SIG-M5 (cell line): ENCODE measurements around the gene GPD1L.
"Not testable (repeated sequence)": the region's sequence is repeated elsewhere in the genome, so short reads cannot be mapped to it uniquely, and the experiment has no call there.

ENCODE experiments used
- DNase-seq: peaks from one replicate; lab custom pipeline; 2025; lab: John Stamatoyannopoulos, UW

The GPD1L gene

GRCh38 chr3:32181365-32181764 lies 74.9 kb downstream of the GPD1L start:
- DNase-seq = no peak

DNA sequence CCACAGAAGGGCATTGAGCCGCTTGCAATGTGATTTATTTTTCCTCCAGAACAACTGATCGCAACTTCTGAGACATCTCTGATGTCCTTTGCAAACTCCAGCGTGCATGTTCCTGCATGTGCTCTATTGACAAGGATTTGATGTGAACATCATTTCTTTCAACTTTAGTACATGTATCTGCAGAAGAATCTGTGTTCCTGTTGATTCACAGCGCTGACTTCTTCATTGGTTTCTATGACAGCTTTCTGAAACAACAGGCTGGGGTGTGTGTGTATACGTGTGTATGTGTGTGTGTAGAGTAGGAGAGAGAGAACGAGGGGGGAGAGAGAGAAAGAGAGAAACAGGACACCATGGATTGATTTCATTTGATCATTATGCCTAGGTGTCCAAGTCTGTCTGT lies 75.4 kb downstream of the GPD1L start:
- DNase-seq = no peak

DNA sequence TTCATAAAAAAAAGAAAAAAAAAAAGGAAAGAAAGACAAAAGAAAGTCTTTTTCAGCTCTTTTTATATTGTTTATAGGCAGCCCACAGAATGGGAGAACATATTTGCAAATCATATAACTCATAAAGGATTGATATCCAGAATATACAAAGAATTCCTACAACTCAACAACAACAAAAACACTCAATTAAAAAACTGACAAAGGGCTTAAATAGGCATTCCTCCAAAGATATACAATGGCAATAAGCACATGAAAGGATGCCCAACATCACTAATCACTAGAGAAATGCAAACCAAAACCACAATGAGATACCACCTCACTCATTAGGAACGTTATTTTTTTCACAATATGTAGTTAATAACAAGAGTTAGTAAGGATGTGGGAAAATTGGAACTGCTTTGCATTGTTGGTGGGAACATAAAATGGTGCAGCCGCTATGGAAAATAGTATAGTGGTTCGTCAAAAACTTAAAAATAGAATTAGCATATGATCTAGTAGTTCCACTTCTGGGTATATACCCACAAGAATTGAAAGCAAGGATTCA lies 77.8 kb downstream of the GPD1L start:
- DNase-seq = no peak

- DNase-seq = no peak
Observed at GRCh38 chr3:32186097-32186496, 79.7 kb downstream of the GPD1L start.

GRCh38 chr3:32186876-32187275 lies 80.5 kb downstream of the GPD1L start:
- no peak for DNase-seq

GRCh38 chr3:32189693-32190092 lies 83.3 kb downstream of the GPD1L start:
- no peak for DNase-seq

- DNase-seq = not testable (repeated sequence)
Observed at GRCh38 chr3:32190556-32190955, 84.1 kb downstream of the GPD1L start.

GRCh38 chr3:32193101-32193500 lies 86.7 kb downstream of the GPD1L start:
- DNase-seq = no peak

DNA sequence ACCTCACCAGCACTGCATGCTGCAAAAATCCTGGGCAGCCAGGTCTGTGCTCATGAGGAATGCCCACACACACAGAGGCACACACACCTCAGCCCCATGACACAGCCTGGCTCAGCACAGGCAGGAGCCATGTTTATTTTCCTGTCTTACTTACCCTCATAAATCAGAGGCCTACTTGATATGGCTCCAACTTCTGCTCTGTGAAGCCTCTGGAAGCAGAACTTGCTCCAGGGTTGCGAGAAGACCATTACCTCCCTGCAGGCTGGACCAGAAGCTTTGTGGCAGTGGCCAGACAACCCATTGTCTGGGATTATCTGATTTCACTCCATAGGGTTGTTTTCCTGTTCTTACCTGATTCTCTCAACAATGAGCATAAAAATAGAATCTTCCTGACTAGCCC lies 88.2 kb downstream of the GPD1L start:
- no peak for DNase-seq

DNA sequence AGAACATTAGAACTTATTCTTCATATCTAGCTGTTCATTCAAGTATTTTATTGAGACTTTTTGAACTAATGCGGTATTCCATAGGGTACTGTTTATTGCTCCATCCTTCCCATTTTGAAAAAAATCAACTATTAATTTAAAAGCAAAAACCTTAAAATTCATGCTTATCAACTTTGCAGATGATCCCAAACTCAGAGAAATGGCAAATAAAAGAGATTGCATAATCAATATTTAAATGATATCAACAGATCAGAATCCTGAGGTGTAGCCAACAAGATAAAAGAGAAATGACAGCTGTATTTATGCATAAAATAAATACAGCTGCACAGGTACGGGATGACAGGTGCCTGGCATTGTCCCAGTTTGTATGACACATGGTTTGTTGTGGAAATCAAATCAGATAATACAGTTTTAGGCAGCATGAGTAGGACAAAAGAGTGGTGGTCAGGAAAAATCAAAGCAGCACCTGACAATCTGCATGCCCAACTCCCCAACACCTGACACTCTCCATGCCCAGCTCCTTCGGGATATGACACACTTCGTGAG lies 89.6 kb downstream of the GPD1L start:
- DNase-seq = no peak

DNA sequence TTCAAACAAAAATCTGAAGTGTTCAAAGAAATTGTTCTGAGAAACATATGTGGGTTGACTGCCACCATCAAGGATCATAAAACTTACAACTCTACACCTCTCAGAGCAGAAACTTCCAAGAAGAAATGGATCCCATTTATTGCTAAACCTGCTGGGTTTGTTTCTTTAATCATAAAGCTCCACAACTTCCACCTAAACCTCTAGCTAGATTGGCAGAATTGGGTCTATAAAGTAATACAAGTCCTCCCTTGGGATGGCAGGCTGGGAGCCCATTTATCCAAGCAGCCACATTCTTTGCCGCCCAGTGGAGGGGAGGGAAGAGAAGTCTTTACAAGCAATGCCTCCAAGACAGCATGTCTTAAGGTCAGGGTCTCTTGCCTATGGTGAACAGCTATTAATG lies 91.6 kb downstream of the GPD1L start:
- no peak for DNase-seq

- no peak for DNase-seq
Observed at GRCh38 chr3:32198714-32199113, 92.3 kb downstream of the GPD1L start.

DNA sequence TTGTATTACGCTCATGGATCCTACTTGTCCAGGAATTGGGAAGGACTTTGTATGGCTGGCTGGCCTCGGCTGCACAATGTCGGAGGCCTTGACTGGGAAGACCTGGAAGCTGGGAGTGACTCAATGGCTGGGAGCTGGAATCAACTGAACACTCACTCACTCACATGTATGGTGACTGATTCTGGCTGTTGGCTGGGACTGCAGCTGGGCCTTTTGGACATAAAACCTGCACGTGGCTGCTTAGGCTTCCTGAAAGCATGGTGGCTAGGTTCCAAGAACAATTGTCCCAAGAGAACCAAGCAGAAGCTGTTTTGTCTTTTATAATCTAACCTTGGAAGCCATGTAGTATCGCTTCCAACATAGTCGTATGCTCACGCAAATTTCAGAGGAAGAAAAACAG lies 94.1 kb downstream of the GPD1L start:
- no peak for DNase-seq

GRCh38 chr3:32200992-32201758 lies 94.8 kb downstream of the GPD1L start:
- DNase-seq = no peak

GRCh38 chr3:32202496-32202895 lies 96.1 kb downstream of the GPD1L start:
- DNase-seq = no peak

DNA sequence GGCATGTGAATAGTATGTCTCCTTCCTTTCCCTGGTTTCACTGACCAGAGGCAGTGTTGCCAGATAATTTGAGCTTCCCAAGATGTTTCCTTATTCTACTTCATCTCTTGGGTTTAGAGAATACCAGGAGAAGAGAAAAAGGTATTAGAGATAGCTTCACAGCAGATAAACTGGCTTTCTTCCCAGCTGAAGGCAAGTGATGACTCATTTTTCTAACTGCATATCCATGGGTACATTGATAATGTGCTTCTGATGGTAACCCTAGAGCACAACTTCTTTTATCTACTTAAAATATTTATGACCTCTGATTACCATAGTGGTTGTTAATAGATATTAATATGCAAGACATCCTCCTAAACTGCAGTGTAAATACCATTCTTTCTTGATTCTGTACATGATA lies 97.4 kb downstream of the GPD1L start:
- no peak for DNase-seq

DNA sequence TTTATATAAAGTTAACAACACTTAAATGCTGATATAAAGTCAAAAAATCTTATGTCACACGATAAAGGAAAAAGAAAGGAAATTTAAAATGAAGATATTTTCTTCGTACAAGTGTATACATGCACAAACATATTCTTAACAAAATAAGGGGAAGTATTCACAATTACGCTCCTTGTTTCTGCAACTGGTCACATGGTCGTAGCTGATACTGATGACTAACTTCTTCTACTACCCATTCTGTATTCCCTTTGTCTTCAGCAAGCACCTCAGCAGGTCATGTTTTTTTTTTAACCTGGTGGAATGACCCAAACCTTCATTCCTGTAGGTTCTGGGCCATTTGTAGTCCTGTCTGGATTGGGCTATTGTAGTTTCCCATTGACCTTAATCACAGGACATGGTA lies 102.0 kb downstream of the GPD1L start:
- DNase-seq = no peak

DNA sequence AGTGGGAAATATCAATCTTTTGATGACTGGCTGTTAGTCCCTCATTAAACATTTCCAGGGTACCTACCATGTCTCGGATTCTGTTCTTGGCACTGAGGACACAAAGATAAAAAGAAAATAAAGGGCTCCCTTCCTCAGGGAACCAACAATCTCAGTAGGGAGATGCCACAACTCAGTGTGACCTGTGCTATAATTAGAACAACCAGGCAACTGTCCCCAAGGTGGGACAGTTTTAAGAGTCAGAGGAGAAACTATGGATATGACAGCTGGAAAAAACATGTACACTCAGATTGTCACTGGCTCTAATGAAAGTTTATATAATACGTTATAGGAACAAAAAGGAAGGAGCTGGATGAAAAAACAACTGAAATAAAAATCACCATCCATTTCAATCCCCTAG lies 108.8 kb downstream of the GPD1L start:
- DNase-seq = no peak

DNA sequence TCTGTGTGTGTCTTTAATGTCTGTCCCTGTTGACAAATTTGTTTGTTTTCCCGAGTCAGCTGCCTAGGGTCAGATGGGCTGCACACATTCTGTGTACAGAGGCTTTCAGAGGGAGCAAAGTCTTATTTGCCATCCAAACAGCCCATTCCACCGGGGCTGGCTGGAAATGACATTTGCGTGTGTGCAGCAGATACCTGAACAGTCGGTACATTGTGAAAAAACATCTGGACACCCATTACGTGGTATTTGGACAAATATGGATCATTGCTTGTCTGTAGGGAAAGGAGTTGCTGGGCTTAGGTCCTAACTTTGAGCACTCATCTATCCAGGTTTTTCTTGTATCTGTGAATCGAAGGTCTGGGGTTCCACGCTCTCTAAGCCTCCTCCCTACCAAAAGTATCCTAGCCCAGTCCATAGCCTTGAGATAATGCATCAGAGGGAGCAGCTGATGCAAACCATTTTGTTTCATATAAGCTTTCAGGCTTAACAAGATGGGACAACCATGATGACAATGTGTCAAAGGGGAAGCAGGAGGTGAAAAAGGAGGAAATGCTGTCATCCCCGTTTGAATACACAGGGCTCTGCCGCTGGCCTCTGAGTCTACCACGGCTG lies 109.9 kb downstream of the GPD1L start:
- DNase-seq = no peak

GRCh38 chr3:32217339-32217738 lies 110.9 kb downstream of the GPD1L start:
- DNase-seq = no peak
